Neural progenitor cell (in vitro differentiated cells): ENCODE measurements around the gene PLCH2.

Experiments
- EZH2 ChIP-seq: fragments of 200-600 bp; sonication (generic); IDR thresholded peaks from 2 replicates; pipeline ENCODE4 v1.6.1; 2017; ENCODE audit warnings: antibody characterized with exemption, mild to moderate bottlenecking, moderate library complexity
- TF ChIP-seq, protein P1 (sequence below): fragments of 200-600 bp; sonication (generic); IDR thresholded peaks from 2 replicates; pipeline ENCODE4 v1.5.1; 2017; ENCODE audit warnings: antibody characterized with exemption, mild to moderate bottlenecking

DNA sequence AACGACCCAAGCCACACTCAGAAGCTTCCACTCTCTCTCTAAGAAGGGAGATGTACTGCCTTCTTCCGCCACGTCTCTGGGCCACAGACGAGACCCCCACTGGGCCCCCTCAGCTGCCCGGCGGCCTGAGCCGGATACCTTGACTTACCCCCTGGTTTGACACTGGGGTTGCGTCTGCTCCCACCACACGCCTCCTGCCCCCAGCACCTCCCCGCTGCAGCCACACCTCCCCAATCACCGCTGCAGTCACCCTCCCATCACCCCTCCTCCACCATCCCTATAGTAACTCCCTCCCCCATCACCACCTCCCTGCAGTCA, 39.6 kb downstream of the PLCH2 start:
- TF ChIP-seq, protein P1, sequence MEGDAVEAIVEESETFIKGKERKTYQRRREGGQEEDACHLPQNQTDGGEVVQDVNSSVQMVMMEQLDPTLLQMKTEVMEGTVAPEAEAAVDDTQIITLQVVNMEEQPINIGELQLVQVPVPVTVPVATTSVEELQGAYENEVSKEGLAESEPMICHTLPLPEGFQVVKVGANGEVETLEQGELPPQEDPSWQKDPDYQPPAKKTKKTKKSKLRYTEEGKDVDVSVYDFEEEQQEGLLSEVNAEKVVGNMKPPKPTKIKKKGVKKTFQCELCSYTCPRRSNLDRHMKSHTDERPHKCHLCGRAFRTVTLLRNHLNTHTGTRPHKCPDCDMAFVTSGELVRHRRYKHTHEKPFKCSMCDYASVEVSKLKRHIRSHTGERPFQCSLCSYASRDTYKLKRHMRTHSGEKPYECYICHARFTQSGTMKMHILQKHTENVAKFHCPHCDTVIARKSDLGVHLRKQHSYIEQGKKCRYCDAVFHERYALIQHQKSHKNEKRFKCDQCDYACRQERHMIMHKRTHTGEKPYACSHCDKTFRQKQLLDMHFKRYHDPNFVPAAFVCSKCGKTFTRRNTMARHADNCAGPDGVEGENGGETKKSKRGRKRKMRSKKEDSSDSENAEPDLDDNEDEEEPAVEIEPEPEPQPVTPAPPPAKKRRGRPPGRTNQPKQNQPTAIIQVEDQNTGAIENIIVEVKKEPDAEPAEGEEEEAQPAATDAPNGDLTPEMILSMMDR: no peak
- no peak for TF ChIP-seq EZH2
